Nephron (organoid): ENCODE data around the gene PANK2.
"Not testable (repeated sequence)": the region's sequence is repeated elsewhere in the genome, so short reads cannot be mapped to it uniquely, and the experiment has no call there.

Source experiments
- H3K27ac Mint-ChIP-seq, 3 experiments: 2 replicates each; pipeline ENCODE4 v1.8.0; 2020; ENCODE audit warnings: mixed read lengths in 3 of 3, mild to moderate bottlenecking in 2 of 3, moderate library complexity in 1 of 3
- H3K27me3 Mint-ChIP-seq: 2 replicates; pipeline ENCODE4 v1.8.0; 2021; ENCODE audit warnings: low read depth, mild to moderate bottlenecking, moderate library complexity, mixed read lengths
- H3K36me3 Mint-ChIP-seq: 2 replicates; pipeline ENCODE4 v1.8.0; 2020; ENCODE audit warnings: low read depth, mixed read lengths
- H3K4me1 Mint-ChIP-seq: 2 replicates; pipeline ENCODE4 v1.8.0; 2020; ENCODE audit warnings: mixed read lengths
- H3K4me3 Mint-ChIP-seq, 3 experiments: 2 replicates each; pipeline ENCODE4 v1.8.0; 2020; ENCODE audit warnings: mild to moderate bottlenecking in 3 of 3, mixed read lengths in 3 of 3, moderate library complexity in 2 of 3
- H3K9me3 Mint-ChIP-seq: 2 replicates; pipeline ENCODE4 v1.8.0; 2020; ENCODE audit warnings: mixed read lengths
- TF ChIP-seq, protein P1 (sequence below), 3 experiments: fragments of 200-600 bp; sonication (generic); IDR thresholded peaks; one replicate each; pipeline ENCODE4 v1.5.0; 2021; ENCODE audit warnings: antibody characterized with exemption in 3 of 3; ENCODE audit not compliant: unreplicated experiment in 3 of 3

The PANK2 gene

GRCh38 chr20:3874194-3874844, 14.9 kb upstream of the PANK2 start:
- TF ChIP-seq, protein P1, sequence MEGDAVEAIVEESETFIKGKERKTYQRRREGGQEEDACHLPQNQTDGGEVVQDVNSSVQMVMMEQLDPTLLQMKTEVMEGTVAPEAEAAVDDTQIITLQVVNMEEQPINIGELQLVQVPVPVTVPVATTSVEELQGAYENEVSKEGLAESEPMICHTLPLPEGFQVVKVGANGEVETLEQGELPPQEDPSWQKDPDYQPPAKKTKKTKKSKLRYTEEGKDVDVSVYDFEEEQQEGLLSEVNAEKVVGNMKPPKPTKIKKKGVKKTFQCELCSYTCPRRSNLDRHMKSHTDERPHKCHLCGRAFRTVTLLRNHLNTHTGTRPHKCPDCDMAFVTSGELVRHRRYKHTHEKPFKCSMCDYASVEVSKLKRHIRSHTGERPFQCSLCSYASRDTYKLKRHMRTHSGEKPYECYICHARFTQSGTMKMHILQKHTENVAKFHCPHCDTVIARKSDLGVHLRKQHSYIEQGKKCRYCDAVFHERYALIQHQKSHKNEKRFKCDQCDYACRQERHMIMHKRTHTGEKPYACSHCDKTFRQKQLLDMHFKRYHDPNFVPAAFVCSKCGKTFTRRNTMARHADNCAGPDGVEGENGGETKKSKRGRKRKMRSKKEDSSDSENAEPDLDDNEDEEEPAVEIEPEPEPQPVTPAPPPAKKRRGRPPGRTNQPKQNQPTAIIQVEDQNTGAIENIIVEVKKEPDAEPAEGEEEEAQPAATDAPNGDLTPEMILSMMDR (IDR thresholded peaks at IDR 0.05; ENCODE audit: unreplicated experiment in 3 of 3), result no peak
- no peaks in the 10 kb centered on the region for H3K27me3 Mint-ChIP-seq
- no peak overlapping the region for H3K4me3 Mint-ChIP-seq
- H3K4me1 Mint-ChIP-seq, result peaks cover 7% of the 10 kb centered on the region
- H3K9me3 Mint-ChIP-seq, result no peaks in the 10 kb centered on the region
- H3K27ac Mint-ChIP-seq, result no peak overlapping the region
- peaks cover 61% of the 10 kb centered on the region for H3K36me3 Mint-ChIP-seq

DNA sequence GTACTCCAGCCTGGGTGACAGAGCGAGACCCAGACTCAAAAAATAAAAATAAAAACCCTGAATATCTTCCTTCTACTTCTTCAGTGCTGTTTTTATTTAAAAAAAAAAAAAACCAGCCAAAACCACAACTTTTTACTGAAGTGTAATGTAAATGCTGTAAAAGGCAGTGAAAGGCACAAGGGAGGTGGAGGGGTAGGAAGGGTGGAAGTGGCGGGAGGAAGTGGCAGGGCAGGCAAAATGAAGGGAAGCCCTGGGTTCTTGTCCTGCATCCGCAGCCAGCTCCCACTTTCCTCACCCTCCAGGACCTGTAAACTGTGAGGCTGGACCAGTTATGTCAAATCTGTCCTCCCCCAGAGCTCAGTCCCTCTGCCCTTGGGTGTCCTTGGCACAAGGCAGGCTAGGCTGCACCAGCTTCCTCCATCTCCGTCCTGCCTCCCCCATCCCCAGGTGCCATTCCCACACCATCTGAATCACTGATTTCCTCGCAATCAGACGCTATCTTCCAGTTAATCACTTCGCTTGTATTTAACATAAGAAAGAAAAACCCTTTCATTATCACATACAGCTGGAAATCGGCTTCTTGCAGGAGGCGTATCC, 13.7 kb upstream of the PANK2 start:
- Mint-ChIP-seq H3K27me3 (no peaks in the 10 kb centered on the region), H3K4me1 (peaks cover 7% of the 10 kb centered on the region), H3K9me3 (no peaks in the 10 kb centered on the region), H3K36me3 (peaks cover 61% of the 10 kb centered on the region), H3K27ac (peak overlapping the region; percentile 38 to 92 (median 60)), H3K4me3 (peak overlapping the region in 1 of 3 experiments; percentile 33)
- TF ChIP-seq, protein P1 (IDR thresholded peaks at IDR 0.05; ENCODE audit: unreplicated experiment in 3 of 3), result no peak

GRCh38 chr20:3876000-3876399, 13.2 kb upstream of the PANK2 start:
- Mint-ChIP-seq H3K27me3 (no peaks in the 10 kb centered on the region), H3K36me3 (peaks cover 59% of the 10 kb centered on the region), H3K4me1 (peaks cover 7% of the 10 kb centered on the region), H3K9me3 (no peaks in the 10 kb centered on the region), H3K4me3 (no peak overlapping the region), H3K27ac (peak overlapping the region; percentile 38 to 92 (median 60))
- TF ChIP-seq, protein P1 (IDR thresholded peaks at IDR 0.05; ENCODE audit: unreplicated experiment in 3 of 3), result no peak

- peaks cover 7% of the 10 kb centered on the region for H3K4me1 Mint-ChIP-seq
- H3K4me3 Mint-ChIP-seq, result no peak overlapping the region
- H3K27ac Mint-ChIP-seq, result peak overlapping the region in 2 of 3 experiments; percentile 38 to 92
- H3K36me3 Mint-ChIP-seq, result peaks cover 57% of the 10 kb centered on the region
- no peaks in the 10 kb centered on the region for H3K27me3 Mint-ChIP-seq
- TF ChIP-seq, protein P1 (IDR thresholded peaks at IDR 0.05; ENCODE audit: unreplicated experiment in 3 of 3), result no peak
- H3K9me3 Mint-ChIP-seq, result no peaks in the 10 kb centered on the region
Observed at GRCh38 chr20:3876676-3877075, 12.5 kb upstream of the PANK2 start.

DNA sequence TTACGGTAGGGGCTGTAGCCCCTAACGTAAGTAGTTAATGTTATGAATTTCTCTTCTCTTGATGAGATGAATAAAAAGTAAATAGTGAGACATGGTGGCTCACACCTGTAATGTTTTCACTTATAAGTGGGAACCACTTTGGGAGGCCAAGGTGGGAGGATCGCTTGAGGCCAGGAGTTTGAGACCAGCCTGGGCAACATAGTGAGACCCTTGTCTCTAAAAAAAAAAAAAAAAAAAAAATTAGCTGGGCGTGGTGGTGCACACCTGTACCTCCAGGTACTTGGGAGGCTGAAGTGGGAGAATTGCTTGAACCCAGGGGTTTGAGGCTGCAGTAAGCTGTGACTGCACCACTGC, 10.3 kb upstream of the PANK2 start:
- not testable (repeated sequence) for H3K27ac Mint-ChIP-seq, H3K9me3 Mint-ChIP-seq, H3K4me3 Mint-ChIP-seq, H3K27me3 Mint-ChIP-seq, H3K4me1 Mint-ChIP-seq
- H3K36me3 Mint-ChIP-seq, result peaks cover 41% of the 10 kb centered on the region

DNA sequence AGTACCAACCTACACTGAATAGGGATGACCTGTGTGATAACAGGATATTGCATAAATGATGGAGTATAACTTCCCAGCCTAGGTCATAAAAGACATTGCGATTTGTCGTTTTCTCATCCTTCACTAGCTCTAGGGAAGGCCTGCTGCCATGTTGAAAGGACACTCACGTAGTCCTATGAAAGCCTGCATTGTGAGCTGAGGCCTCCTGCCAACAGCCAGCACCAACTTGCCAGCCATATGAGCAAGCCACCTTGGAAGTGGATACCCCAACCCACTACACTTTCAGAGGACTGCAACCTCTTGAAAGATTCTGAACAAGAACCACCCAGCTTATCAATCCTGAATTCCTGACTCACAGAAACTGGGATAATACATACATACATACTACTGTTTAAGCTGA, 3.5 kb upstream of the PANK2 start:
- no peaks in the 10 kb centered on the region for H3K9me3 Mint-ChIP-seq
- H3K4me1 Mint-ChIP-seq, result peaks cover 19% of the 10 kb centered on the region
- TF ChIP-seq, protein P1 (IDR thresholded peaks at IDR 0.05; ENCODE audit: unreplicated experiment in 3 of 3), result no peak
- H3K4me3 Mint-ChIP-seq, result peak overlapping the region in 1 of 3 experiments; percentile 63
- H3K27me3 Mint-ChIP-seq, result no peaks in the 10 kb centered on the region
- H3K27ac Mint-ChIP-seq, result no peak overlapping the region
- H3K36me3 Mint-ChIP-seq, result peaks cover 17% of the 10 kb centered on the region
